H9 (cell line): ENCODE measurements around the gene SPAG17. TPM values are rescaled to one million over a fixed set of nuclear protein-coding genes. Genes with fewer than 3 reads are reported as not detected.

Experiments
- DNase-seq: peaks from one replicate; pipeline ENCODE4 v3.0.0-alpha.2; 2017
- H2AFZ ChIP-seq: one replicate; pipeline ENCODE4 v1.6.1; 2013; ENCODE audit warnings: mild to moderate bottlenecking, low read length, control low read depth, moderate library complexity
- H2AK5ac ChIP-seq: 2 replicates; pipeline ENCODE4 v1.6.1; 2013; ENCODE audit warnings: low read length, control low read depth, mixed read lengths; ENCODE audit not compliant: insufficient read length
- H2BK120ac ChIP-seq: one replicate; pipeline ENCODE4 v1.6.1; 2013; ENCODE audit warnings: low read depth, mild to moderate bottlenecking, low read length, control low read depth, inconsistent platforms; ENCODE audit not compliant: poor library complexity, severe bottlenecking
- H2BK12ac ChIP-seq: 2 replicates; pipeline ENCODE4 v1.6.1; 2013; ENCODE audit warnings: low read length, control low read depth, mixed read lengths, low read depth; ENCODE audit not compliant: insufficient read length
- H2BK15ac ChIP-seq: 2 replicates; pipeline ENCODE4 v1.6.1; 2013; ENCODE audit warnings: low read depth, low read length, control low read depth
- H2BK20ac ChIP-seq: one replicate; pipeline ENCODE4 v1.6.1; 2013; ENCODE audit warnings: low read depth, mild to moderate bottlenecking, low read length, control low read depth, inconsistent platforms; ENCODE audit not compliant: poor library complexity, severe bottlenecking
- H2BK5ac ChIP-seq: 2 replicates; pipeline ENCODE4 v1.6.1; 2013; ENCODE audit warnings: low read length, control low read depth, mixed read lengths; ENCODE audit not compliant: insufficient read length
- H3K14ac ChIP-seq: 2 replicates; pipeline ENCODE4 v1.6.1; 2013; ENCODE audit warnings: low read length, control low read depth; ENCODE audit not compliant: insufficient read depth
- H3K18ac ChIP-seq: 2 replicates; pipeline ENCODE4 v1.6.1; 2013; ENCODE audit warnings: low read depth, mild to moderate bottlenecking, mixed read lengths, low read length, control low read depth; ENCODE audit not compliant: insufficient read length
- H3K23ac ChIP-seq: 2 replicates; pipeline ENCODE4 v1.6.1; 2013; ENCODE audit warnings: low read length, control low read depth, mixed read lengths, low read depth; ENCODE audit not compliant: insufficient read length
- H3K23me2 ChIP-seq: 2 replicates; pipeline ENCODE4 v1.6.1; 2013; ENCODE audit warnings: low read depth, mild to moderate bottlenecking, mixed read lengths, low read length, control low read depth; ENCODE audit not compliant: insufficient read length, poor library complexity, severe bottlenecking
- H3K27ac ChIP-seq: 2 replicates; pipeline ENCODE4 v1.5.1; 2013; ENCODE audit warnings: low read length, control low read depth, mixed read lengths, low read depth; ENCODE audit not compliant: insufficient read length
- H3K27me3 ChIP-seq: 2 replicates; pipeline ENCODE4 v1.6.1; 2013; ENCODE audit warnings: low read length, control low read depth, inconsistent platforms; ENCODE audit not compliant: insufficient read depth
- H3K4ac ChIP-seq: 2 replicates; pipeline ENCODE4 v1.6.1; 2013; ENCODE audit warnings: low read depth, mild to moderate bottlenecking, control low read depth, inconsistent platforms, low read length, moderate library complexity
- H3K4me1 ChIP-seq: 2 replicates; pipeline ENCODE4 v1.6.1; 2013; ENCODE audit warnings: low read length, control low read depth, inconsistent platforms; ENCODE audit not compliant: insufficient read depth
- H3K4me2 ChIP-seq: 2 replicates; pipeline ENCODE4 v1.6.1; 2013; ENCODE audit warnings: low read length, control low read depth, mixed read lengths; ENCODE audit not compliant: insufficient read length, insufficient read depth
- H3K56ac ChIP-seq: 2 replicates; pipeline ENCODE4 v1.6.1; 2013; ENCODE audit warnings: low read depth, mild to moderate bottlenecking, mixed read lengths, low read length, control low read depth; ENCODE audit not compliant: insufficient read length
- H3K79me1 ChIP-seq: 2 replicates; pipeline ENCODE4 v1.6.1; 2013; ENCODE audit warnings: low read depth, mild to moderate bottlenecking, moderate library complexity, low read length, control low read depth, inconsistent platforms; ENCODE audit not compliant: insufficient read depth, poor library complexity, severe bottlenecking
- H3K79me2 ChIP-seq: 2 replicates; pipeline ENCODE4 v1.6.1; 2013; ENCODE audit warnings: low read length, control low read depth, inconsistent platforms; ENCODE audit not compliant: insufficient read depth
- H3K9ac ChIP-seq: 2 replicates; pipeline ENCODE4 v1.6.1; 2013; ENCODE audit warnings: low read length, control low read depth, mixed read lengths; ENCODE audit not compliant: insufficient read length; ENCODE audit errors: extremely low read depth
- H3K9me3 ChIP-seq: one replicate; pipeline ENCODE4 v1.6.1; 2013; ENCODE audit warnings: low read depth, low read length, inconsistent platforms; ENCODE audit not compliant: control insufficient read depth
- H3T11ph ChIP-seq: one replicate; pipeline ENCODE4 v1.6.1; 2013; ENCODE audit warnings: mild to moderate bottlenecking, low read length, control low read depth, inconsistent platforms
- H4K20me1 ChIP-seq: one replicate; pipeline ENCODE4 v1.6.1; 2013; ENCODE audit not compliant: control insufficient read depth, insufficient read length, insufficient read depth
- H4K5ac ChIP-seq: 2 replicates; pipeline ENCODE4 v1.6.1; 2013; ENCODE audit warnings: low read depth, mild to moderate bottlenecking, mixed read lengths, low read length, control low read depth; ENCODE audit not compliant: insufficient read length
- H4K8ac ChIP-seq: replicated peaks from 2 replicates; pipeline ENCODE4 v1.6.1; 2013; ENCODE audit warnings: low read length, control low read depth, mixed read lengths, low read depth; ENCODE audit not compliant: insufficient read length
- H4K91ac ChIP-seq: 2 replicates; pipeline ENCODE4 v1.6.1; 2013; ENCODE audit warnings: low read depth, mild to moderate bottlenecking, moderate library complexity, mixed read lengths, low read length, control low read depth; ENCODE audit not compliant: insufficient read length
- H3K27ac Mint-ChIP-seq, 3 experiments: 2 replicates in 2 of 3; 3 replicates in 1 of 3; pipeline ENCODE4 v1.8.0; 2020 to 2021; ENCODE audit warnings: mixed read lengths in 3 of 3, mild to moderate bottlenecking in 1 of 3, moderate library complexity in 1 of 3
- H3K27me3 Mint-ChIP-seq: 2 replicates; pipeline ENCODE4 v1.8.0; 2021; ENCODE audit warnings: low read depth, mild to moderate bottlenecking, moderate library complexity, mixed read lengths
- H3K36me3 Mint-ChIP-seq, 3 experiments: 2 replicates in 2 of 3; 3 replicates in 1 of 3; pipeline ENCODE4 v1.8.0; 2020 to 2021; ENCODE audit warnings: low read depth in 3 of 3, mixed read lengths in 3 of 3; ENCODE audit not compliant: insufficient read depth in 1 of 3
- H3K4me1 Mint-ChIP-seq, 2 experiments: 2 replicates each; pipeline ENCODE4 v1.8.0; 2020; ENCODE audit warnings: mixed read lengths in 2 of 2
- H3K4me3 Mint-ChIP-seq, 2 experiments: 2 replicates in 1 of 2; 3 replicates in 1 of 2; pipeline ENCODE4 v1.8.0; 2020 to 2021; ENCODE audit warnings: mild to moderate bottlenecking in 2 of 2, mixed read lengths in 2 of 2, moderate library complexity in 1 of 2
- H3K9me3 Mint-ChIP-seq, 2 experiments: 2 replicates in 1 of 2; 3 replicates in 1 of 2; pipeline ENCODE4 v1.8.0; 2020; ENCODE audit warnings: mild to moderate bottlenecking in 2 of 2, mixed read lengths in 2 of 2, moderate library complexity in 1 of 2
- WGBS: extraction: QIAGEN DNeasy Blood & Tissue Kit; methylation state at CpG from one replicate; pipeline ENCODE4 v1.1.7; 2013; ENCODE audit warnings: missing lambda C conversion rate, low lambda C conversion rate, mixed read lengths; ENCODE audit not compliant: insufficient read length; ENCODE audit errors: extremely low coverage; 5-methylcytosine and 5-hydroxymethylcytosine counted together
- total RNA-seq: library from RNA; stranded (reverse); gene quantifications from 2 replicates; pipeline ENCODE4 v1.2.1, GENCODE V29; 2021
- TF ChIP-seq, protein P1 (sequence below): fragments of 200-600 bp; sonication (generic); conservative IDR thresholded peaks from 3 replicates; pipeline ENCODE4 v1.8.0; 2021; ENCODE audit warnings: antibody characterized with exemption, mild to moderate bottlenecking

The SPAG17 gene
- total RNA-seq, 1 experiment from 2014 or later, result 0.37 TPM

DNA sequence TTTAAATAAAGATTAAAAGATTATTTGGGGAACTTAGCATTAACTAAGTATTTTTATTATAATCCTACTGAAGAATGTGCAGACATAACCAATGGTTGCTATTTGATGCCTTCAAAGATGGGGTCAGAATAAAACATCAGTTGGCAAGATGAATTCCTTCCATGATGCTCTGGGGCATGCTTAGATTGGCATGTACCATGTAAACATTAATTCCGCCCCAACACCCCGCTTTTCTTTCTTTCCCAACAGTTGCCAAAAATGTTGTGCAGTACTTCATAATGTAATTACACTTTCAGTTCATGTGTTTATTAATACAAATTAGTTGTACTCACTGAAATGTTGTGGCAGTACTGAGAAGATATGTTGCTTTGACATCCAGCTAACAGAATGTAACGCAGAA lies 82.6 kb downstream of the SPAG17 start:
- Histone ChIP-seq H2BK15ac (no peak overlapping the region), H3K79me2 (no peaks in the 10 kb centered on the region), H4K91ac (no peak overlapping the region), H3K4ac (no peak overlapping the region), H2AK5ac (no peak overlapping the region), H3K23ac (no peak overlapping the region), H3T11ph (no peak overlapping the region), H3K4me1 (no peaks in the 10 kb centered on the region; the same call in 1 of the 2 replicates), H2BK120ac (no peak overlapping the region), H4K20me1 (no peaks in the 10 kb centered on the region), H3K9ac (no peak overlapping the region), H3K27ac (no peak overlapping the region), H2BK12ac (no peak overlapping the region), H3K23me2 (no peaks in the 10 kb centered on the region), H3K27me3 (no peaks in the 10 kb centered on the region), H2AFZ (no peak overlapping the region), H3K4me2 (no peak overlapping the region), H3K18ac (no peak overlapping the region), H2BK5ac (no peak overlapping the region), H4K5ac (no peak overlapping the region), H4K8ac (no peak overlapping the region), H3K9me3 (no peaks in the 10 kb centered on the region), H3K79me1 (no peaks in the 10 kb centered on the region), H3K56ac (no peak overlapping the region), H3K14ac (no peak overlapping the region), H2BK20ac (no peak overlapping the region)
- Mint-ChIP-seq H3K9me3 (no peaks in the 10 kb centered on the region), H3K27ac (no peak overlapping the region), H3K27me3 (no peaks in the 10 kb centered on the region), H3K36me3 (no peaks in the 10 kb centered on the region), H3K4me1 (peaks cover 3 to 6% of the 10 kb centered on the region in 2 experiments; a peak in 3 of 4 replicates), H3K4me3 (no peak overlapping the region)
- no CpG with 5 or more reads among the region's 3 CpGs for WGBS
- DNase-seq, result no peak
- TF ChIP-seq, protein P1, sequence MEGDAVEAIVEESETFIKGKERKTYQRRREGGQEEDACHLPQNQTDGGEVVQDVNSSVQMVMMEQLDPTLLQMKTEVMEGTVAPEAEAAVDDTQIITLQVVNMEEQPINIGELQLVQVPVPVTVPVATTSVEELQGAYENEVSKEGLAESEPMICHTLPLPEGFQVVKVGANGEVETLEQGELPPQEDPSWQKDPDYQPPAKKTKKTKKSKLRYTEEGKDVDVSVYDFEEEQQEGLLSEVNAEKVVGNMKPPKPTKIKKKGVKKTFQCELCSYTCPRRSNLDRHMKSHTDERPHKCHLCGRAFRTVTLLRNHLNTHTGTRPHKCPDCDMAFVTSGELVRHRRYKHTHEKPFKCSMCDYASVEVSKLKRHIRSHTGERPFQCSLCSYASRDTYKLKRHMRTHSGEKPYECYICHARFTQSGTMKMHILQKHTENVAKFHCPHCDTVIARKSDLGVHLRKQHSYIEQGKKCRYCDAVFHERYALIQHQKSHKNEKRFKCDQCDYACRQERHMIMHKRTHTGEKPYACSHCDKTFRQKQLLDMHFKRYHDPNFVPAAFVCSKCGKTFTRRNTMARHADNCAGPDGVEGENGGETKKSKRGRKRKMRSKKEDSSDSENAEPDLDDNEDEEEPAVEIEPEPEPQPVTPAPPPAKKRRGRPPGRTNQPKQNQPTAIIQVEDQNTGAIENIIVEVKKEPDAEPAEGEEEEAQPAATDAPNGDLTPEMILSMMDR, result no peak
